Calu3 (cell line): ENCODE measurements around the gene GPSM1. TPM values are rescaled to one million over a fixed set of nuclear protein-coding genes. Genes with fewer than 3 reads are reported as not detected.

Experiments used
- BruUV-seq: library from RNA; stranded (reverse); fragments of 400-500 nt; replicated peaks from 2 replicates; lab custom pipeline; 2021; lab: Mats Ljungman, UMichigan
- CTCF ChIA-PET: fragments of 300-600 bp; sonication (Branson Sonifier 250); formaldehyde crosslinking; loops from one replicate; lab custom pipeline; 2022; ENCODE audit warnings: antibody characterized with exemption; lab: Charles Lee
- DNase-seq: peaks from one replicate; pipeline ENCODE4 v3.0.0; 2022
- H3K27ac Mint-ChIP-seq: one replicate; pipeline ENCODE4 v1.8.0; 2022; ENCODE audit warnings: mixed read lengths; ENCODE audit not compliant: unreplicated experiment
- H3K27me3 Mint-ChIP-seq: one replicate; pipeline ENCODE4 v1.8.0; 2022; ENCODE audit warnings: mixed read lengths; ENCODE audit not compliant: unreplicated experiment
- H3K36me3 Mint-ChIP-seq: one replicate; pipeline ENCODE4 v1.8.0; 2022; ENCODE audit warnings: mild to moderate bottlenecking, moderate library complexity, mixed read lengths; ENCODE audit not compliant: insufficient read depth, unreplicated experiment
- H3K4me1 Mint-ChIP-seq: one replicate; pipeline ENCODE4 v1.8.0; 2022; ENCODE audit warnings: mild to moderate bottlenecking, low read depth, mixed read lengths; ENCODE audit not compliant: unreplicated experiment
- H3K4me3 Mint-ChIP-seq: one replicate; pipeline ENCODE4 v1.8.0; 2022; ENCODE audit warnings: mild to moderate bottlenecking, low read depth, moderate library complexity, mixed read lengths; ENCODE audit not compliant: unreplicated experiment
- H3K9me3 Mint-ChIP-seq: one replicate; pipeline ENCODE4 v1.8.0; 2022; ENCODE audit warnings: low read depth, mixed read lengths; ENCODE audit not compliant: unreplicated experiment
- intact Hi-C: fragments of 100-400 bp; cut with micrococcal nuclease; formaldehyde crosslinking; loops from one replicate; pipeline ENCODE4 v1.10.0; 2022; ENCODE audit not compliant: unreplicated experiment
- total RNA-seq: library from RNA; stranded (reverse); gene quantifications from 2 replicates; pipeline ENCODE4 v1.2.3, GENCODE V29; 2022
- TF ChIP-seq, protein P1 (sequence below): fragments of 200-600 bp; IDR thresholded peaks from one replicate; pipeline ENCODE4 v1.8.0; 2022; ENCODE audit warnings: antibody characterized with exemption; ENCODE audit not compliant: unreplicated experiment

GPSM1 gene
- total RNA-seq, 1 experiment from 2014 or later, result 3.9 TPM

DNA sequence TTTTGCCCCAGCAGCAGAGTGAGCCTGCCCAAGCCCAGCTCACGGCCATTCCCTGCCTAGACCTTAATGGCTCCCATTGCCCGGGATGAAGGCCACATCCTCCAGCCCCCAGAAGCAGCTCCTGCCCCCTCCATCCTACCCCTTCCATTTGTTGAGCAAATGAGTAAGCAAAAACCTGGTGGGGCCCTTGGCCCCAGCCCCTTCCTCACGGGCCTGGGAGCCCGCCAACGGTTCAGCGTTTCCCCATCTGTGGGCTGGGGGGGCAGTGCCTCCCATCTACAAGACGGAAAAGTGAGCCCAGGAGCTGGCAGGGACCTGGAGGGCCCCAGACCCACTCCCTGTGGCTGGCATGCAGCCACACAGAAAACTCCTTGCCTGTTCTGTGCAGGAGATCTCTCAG lies 27.8 kb upstream of the GPSM1 start:
- CTCF ChIA-PET, result no interaction called here
- no peak overlapping the region for H3K4me3 Mint-ChIP-seq
- no peak for DNase-seq
- intact Hi-C loops, result no loop called here
- no peaks in the 10 kb centered on the region for H3K9me3 Mint-ChIP-seq
- TF ChIP-seq, protein P1, sequence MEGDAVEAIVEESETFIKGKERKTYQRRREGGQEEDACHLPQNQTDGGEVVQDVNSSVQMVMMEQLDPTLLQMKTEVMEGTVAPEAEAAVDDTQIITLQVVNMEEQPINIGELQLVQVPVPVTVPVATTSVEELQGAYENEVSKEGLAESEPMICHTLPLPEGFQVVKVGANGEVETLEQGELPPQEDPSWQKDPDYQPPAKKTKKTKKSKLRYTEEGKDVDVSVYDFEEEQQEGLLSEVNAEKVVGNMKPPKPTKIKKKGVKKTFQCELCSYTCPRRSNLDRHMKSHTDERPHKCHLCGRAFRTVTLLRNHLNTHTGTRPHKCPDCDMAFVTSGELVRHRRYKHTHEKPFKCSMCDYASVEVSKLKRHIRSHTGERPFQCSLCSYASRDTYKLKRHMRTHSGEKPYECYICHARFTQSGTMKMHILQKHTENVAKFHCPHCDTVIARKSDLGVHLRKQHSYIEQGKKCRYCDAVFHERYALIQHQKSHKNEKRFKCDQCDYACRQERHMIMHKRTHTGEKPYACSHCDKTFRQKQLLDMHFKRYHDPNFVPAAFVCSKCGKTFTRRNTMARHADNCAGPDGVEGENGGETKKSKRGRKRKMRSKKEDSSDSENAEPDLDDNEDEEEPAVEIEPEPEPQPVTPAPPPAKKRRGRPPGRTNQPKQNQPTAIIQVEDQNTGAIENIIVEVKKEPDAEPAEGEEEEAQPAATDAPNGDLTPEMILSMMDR, result no peak
- no peaks in the 10 kb centered on the region for H3K36me3 Mint-ChIP-seq
- H3K27ac Mint-ChIP-seq, result no peak overlapping the region
- no TSS peak for BruUV-seq
- H3K27me3 Mint-ChIP-seq, result no peaks in the 10 kb centered on the region
- no peaks in the 10 kb centered on the region for H3K4me1 Mint-ChIP-seq

DNA sequence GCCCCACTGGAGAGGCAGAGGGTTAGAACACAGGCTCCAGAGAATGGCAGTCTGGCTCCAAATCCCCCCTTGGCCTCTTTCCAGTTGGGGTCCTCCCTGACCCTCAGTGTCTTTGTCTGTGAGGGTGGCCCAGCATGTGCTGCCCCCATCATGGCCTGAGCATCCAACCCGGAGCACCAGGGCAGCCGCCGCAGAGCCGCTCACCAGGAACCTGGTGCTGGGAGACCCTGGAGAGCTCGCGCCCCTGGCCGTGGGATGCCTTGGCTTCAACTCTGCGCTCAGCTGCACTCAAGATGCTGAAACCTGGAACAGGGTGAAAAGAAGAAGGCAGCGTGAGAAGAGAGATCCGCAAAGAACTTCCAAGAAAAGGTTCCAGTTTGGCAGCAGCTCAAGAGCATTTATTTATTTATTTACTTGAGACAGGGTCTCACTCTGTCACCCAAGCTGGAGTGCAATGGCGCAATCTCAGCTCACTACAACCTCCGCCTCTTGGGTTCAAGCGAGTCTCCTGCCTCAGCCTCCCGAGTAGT lies 27.3 kb upstream of the GPSM1 start:
- CTCF ChIA-PET, result no interaction called here
- intact Hi-C loops, result no loop called here
- DNase-seq, result no peak
- no peaks in the 10 kb centered on the region for H3K4me1 Mint-ChIP-seq
- no peaks in the 10 kb centered on the region for H3K36me3 Mint-ChIP-seq
- no peaks in the 10 kb centered on the region for H3K9me3 Mint-ChIP-seq
- no peak overlapping the region for H3K27ac Mint-ChIP-seq
- no peaks in the 10 kb centered on the region for H3K27me3 Mint-ChIP-seq
- TF ChIP-seq, protein P1, result no peak
- H3K4me3 Mint-ChIP-seq, result no peak overlapping the region
- no TSS peak for BruUV-seq

DNA sequence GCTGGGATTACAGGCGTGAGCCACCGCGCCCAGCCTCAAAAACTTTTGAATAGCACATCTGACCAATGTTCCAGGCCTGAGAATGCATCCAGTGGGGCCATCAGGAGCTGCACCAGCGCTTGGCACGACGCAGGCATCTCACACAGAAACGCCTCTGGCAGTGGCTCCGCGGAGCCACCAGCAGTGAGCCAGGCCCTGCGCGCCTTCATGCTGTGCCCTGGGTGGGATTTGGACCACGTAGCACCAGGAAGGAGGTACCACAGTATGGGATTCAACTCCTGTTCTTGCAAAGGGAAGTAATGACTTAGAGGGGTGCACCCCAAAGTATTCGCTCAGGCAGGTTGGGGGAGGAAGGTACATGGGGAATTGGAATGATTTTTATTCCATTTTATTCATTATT lies 26.5 kb upstream of the GPSM1 start:
- BruUV-seq, result no TSS peak
- Mint-ChIP-seq H3K4me3 (no peak overlapping the region), H3K27me3 (no peaks in the 10 kb centered on the region), H3K36me3 (no peaks in the 10 kb centered on the region), H3K27ac (no peak overlapping the region), H3K4me1 (no peaks in the 10 kb centered on the region), H3K9me3 (no peaks in the 10 kb centered on the region)
- no peak for DNase-seq
- intact Hi-C loops, result no loop called here
- CTCF ChIA-PET, result no interaction called here
- TF ChIP-seq, protein P1, result no peak

DNA sequence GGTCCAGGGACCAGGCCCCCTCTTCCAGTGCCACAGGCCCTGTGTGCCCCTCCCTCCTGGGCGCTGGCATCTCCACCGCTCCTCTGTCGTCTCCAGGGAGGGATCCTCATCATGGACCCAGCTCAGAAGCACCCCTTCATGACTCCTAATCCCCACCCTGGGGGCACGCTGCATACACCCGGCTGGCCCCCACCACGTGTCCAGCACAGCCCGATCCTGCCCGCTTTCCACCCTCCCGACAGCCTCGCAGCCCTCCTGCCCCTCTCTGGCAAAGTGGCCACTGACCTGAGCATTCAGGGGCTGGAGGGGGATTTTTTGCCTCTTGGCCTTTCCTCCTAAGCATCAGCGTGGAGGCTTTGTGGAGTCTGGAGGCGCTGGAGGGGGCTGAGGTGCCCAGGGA lies 24.8 kb upstream of the GPSM1 start:
- H3K27ac Mint-ChIP-seq, result no peak overlapping the region
- intact Hi-C loops, result no loop called here

More for the DNA sequence above, 24.8 kb upstream of the GPSM1 start:
- CTCF ChIA-PET, result no interaction called here
- H3K9me3 Mint-ChIP-seq, result no peaks in the 10 kb centered on the region
- BruUV-seq, result no TSS peak
- no peak overlapping the region for H3K4me3 Mint-ChIP-seq
- no peaks in the 10 kb centered on the region for H3K27me3 Mint-ChIP-seq
- no peaks in the 10 kb centered on the region for H3K4me1 Mint-ChIP-seq
- DNase-seq, result no peak
- no peaks in the 10 kb centered on the region for H3K36me3 Mint-ChIP-seq
- TF ChIP-seq, protein P1, result no peak
